Mesendoderm (in vitro differentiated cells): ENCODE results near the gene CDC42EP1.

Experiments
- DNase-seq: peaks from one replicate; pipeline ENCODE4 v3.0.0; 2013
- H2AK5ac ChIP-seq: 2 replicates; pipeline ENCODE4 v1.6.1; 2013; ENCODE audit warnings: low read length, inconsistent platforms
- H2BK120ac ChIP-seq: 2 replicates; pipeline ENCODE4 v1.6.1; 2013; ENCODE audit warnings: low read depth, mild to moderate bottlenecking, low read length, moderate library complexity, mixed read lengths
- H2BK15ac ChIP-seq: replicated peaks from 2 replicates; pipeline ENCODE4 v1.6.1; 2013; ENCODE audit warnings: low read depth, mild to moderate bottlenecking, moderate library complexity
- H2BK5ac ChIP-seq: 2 replicates; pipeline ENCODE4 v1.6.1; 2013; ENCODE audit warnings: low read length, inconsistent platforms
- H3K18ac ChIP-seq: 2 replicates; pipeline ENCODE4 v1.6.1; 2013; ENCODE audit warnings: mild to moderate bottlenecking, low read length, mixed read lengths
- H3K23ac ChIP-seq: one replicate; pipeline ENCODE4 v1.6.1; 2013; ENCODE audit warnings: low read length
- H3K27ac ChIP-seq: 2 replicates; pipeline ENCODE4 v1.5.1; 2013; ENCODE audit warnings: low read depth, mild to moderate bottlenecking, inconsistent platforms, low read length, moderate library complexity
- H3K27me3 ChIP-seq: 2 replicates; pipeline ENCODE4 v1.6.1; 2013; ENCODE audit warnings: low read length, control low read depth, mild to moderate bottlenecking, inconsistent platforms; ENCODE audit not compliant: insufficient read depth, poor library complexity
- H3K36me3 ChIP-seq: 2 replicates; pipeline ENCODE4 v1.6.1; 2013; ENCODE audit warnings: low read length, inconsistent platforms; ENCODE audit not compliant: control insufficient read depth, insufficient read depth
- H3K4ac ChIP-seq: one replicate; pipeline ENCODE4 v1.6.1; 2013; ENCODE audit warnings: low read depth, mild to moderate bottlenecking, low read length, moderate library complexity
- H3K4me1 ChIP-seq: 2 replicates; pipeline ENCODE4 v1.6.1; 2013; ENCODE audit warnings: low read depth, low read length, inconsistent platforms; ENCODE audit not compliant: control insufficient read depth
- H3K4me2 ChIP-seq: 2 replicates; pipeline ENCODE4 v1.6.1; 2013; ENCODE audit warnings: low read length
- H3K4me3 ChIP-seq: 2 replicates; pipeline ENCODE4 v1.5.1; 2013; ENCODE audit warnings: mild to moderate bottlenecking, low read length
- H3K56ac ChIP-seq: one replicate; pipeline ENCODE4 v1.6.1; 2013; ENCODE audit warnings: low read length
- H3K79me1 ChIP-seq: 2 replicates; pipeline ENCODE4 v1.6.1; 2013; ENCODE audit warnings: low read length, inconsistent platforms
- H3K79me2 ChIP-seq: 2 replicates; pipeline ENCODE4 v1.6.1; 2013; ENCODE audit warnings: mild to moderate bottlenecking, low read length; ENCODE audit not compliant: control insufficient read depth, insufficient read depth
- H3K9ac ChIP-seq: 2 replicates; pipeline ENCODE4 v1.6.1; 2013; ENCODE audit warnings: low read length, inconsistent platforms
- H4K5ac ChIP-seq: one replicate; pipeline ENCODE4 v1.6.1; 2013; ENCODE audit warnings: low read length
- H4K8ac ChIP-seq: one replicate; pipeline ENCODE4 v1.6.1; 2013; ENCODE audit warnings: low read depth, mild to moderate bottlenecking, control low read depth, low read length, moderate library complexity
- WGBS: extraction: QIAGEN DNeasy Blood & Tissue Kit; methylation state at CpG from one replicate; pipeline ENCODE4 v1.1.7; 2013; ENCODE audit warnings: low lambda C conversion rate, missing lambda C conversion rate; ENCODE audit not compliant: insufficient coverage; ENCODE audit errors: extremely low coverage; 5-methylcytosine and 5-hydroxymethylcytosine counted together

CDC42EP1 gene

GRCh38 chr22:37570661-37570976 is 10.3 kb downstream of the CDC42EP1 start:
- no peak overlapping the region for H2BK15ac ChIP-seq
- H3K79me1 ChIP-seq = peaks cover 6% of the 10 kb centered on the region
- peaks cover 3% of the 10 kb centered on the region for H3K79me2 ChIP-seq
- no peak overlapping the region for H3K4me3 ChIP-seq
- H2BK5ac ChIP-seq = peak overlapping the region; percentile 30
- no peak overlapping the region for H4K8ac ChIP-seq
- no peak overlapping the region for H4K5ac ChIP-seq
- H3K36me3 ChIP-seq = peaks cover 7% of the 10 kb centered on the region
- no peak overlapping the region for H2BK120ac ChIP-seq
- H2AK5ac ChIP-seq = no peak overlapping the region
- peak overlapping the region; percentile 75 for H3K56ac ChIP-seq
- WGBS = no CpG with 5 or more reads among the region's 4 CpGs
- peak overlapping the region; percentile 32 for H3K27ac ChIP-seq
- H3K4ac ChIP-seq = no peak overlapping the region
- H3K9ac ChIP-seq = peak overlapping the region; percentile 31
- no peak overlapping the region for H3K4me2 ChIP-seq
- H3K23ac ChIP-seq = no peak overlapping the region
- no peak for DNase-seq
- H3K27me3 ChIP-seq = no peaks in the 10 kb centered on the region
- H3K18ac ChIP-seq = no peak overlapping the region
- peaks cover 21% of the 10 kb centered on the region for H3K4me1 ChIP-seq

- Histone ChIP-seq H3K23ac (no peak overlapping the region), H3K4me3 (no peak overlapping the region), H3K4me2 (no peak overlapping the region), H3K56ac (no peak overlapping the region), H3K36me3 (peaks cover 7% of the 10 kb centered on the region), H4K5ac (no peak overlapping the region), H3K18ac (no peak overlapping the region), H3K4me1 (peaks cover 21% of the 10 kb centered on the region), H2BK120ac (no peak overlapping the region), H3K79me2 (no peaks in the 10 kb centered on the region), H2BK5ac (no peak overlapping the region), H3K9ac (no peak overlapping the region), H2BK15ac (no peak overlapping the region), H2AK5ac (no peak overlapping the region), H3K27ac (no peak overlapping the region), H4K8ac (no peak overlapping the region), H3K4ac (no peak overlapping the region), H3K79me1 (peaks cover 6% of the 10 kb centered on the region), H3K27me3 (no peaks in the 10 kb centered on the region)
- no CpG with 5 or more reads among the region's 16 CpGs for WGBS
- DNase-seq = peak; percentile 54
These were observed 11.1 kb downstream of the CDC42EP1 start for GRCh38 chr22:37571258-37571991.

- Histone ChIP-seq H3K9ac (no peak overlapping the region), H3K79me2 (no peaks in the 10 kb centered on the region), H3K4ac (no peak overlapping the region), H4K5ac (no peak overlapping the region), H3K27ac (no peak overlapping the region), H2BK5ac (no peak overlapping the region), H2BK15ac (no peak overlapping the region), H4K8ac (no peak overlapping the region), H3K79me1 (peaks cover 6% of the 10 kb centered on the region), H2AK5ac (no peak overlapping the region), H2BK120ac (no peak overlapping the region), H3K4me2 (no peak overlapping the region), H3K36me3 (peaks cover 7% of the 10 kb centered on the region), H3K27me3 (no peaks in the 10 kb centered on the region), H3K23ac (no peak overlapping the region), H3K18ac (no peak overlapping the region), H3K4me3 (no peak overlapping the region), H3K4me1 (peaks cover 21% of the 10 kb centered on the region), H3K56ac (no peak overlapping the region)
- DNase-seq = no peak
- no CpG with 5 or more reads among the region's 8 CpGs for WGBS
These were observed 11.7 kb downstream of the CDC42EP1 start for GRCh38 chr22:37571992-37572373.

DNA sequence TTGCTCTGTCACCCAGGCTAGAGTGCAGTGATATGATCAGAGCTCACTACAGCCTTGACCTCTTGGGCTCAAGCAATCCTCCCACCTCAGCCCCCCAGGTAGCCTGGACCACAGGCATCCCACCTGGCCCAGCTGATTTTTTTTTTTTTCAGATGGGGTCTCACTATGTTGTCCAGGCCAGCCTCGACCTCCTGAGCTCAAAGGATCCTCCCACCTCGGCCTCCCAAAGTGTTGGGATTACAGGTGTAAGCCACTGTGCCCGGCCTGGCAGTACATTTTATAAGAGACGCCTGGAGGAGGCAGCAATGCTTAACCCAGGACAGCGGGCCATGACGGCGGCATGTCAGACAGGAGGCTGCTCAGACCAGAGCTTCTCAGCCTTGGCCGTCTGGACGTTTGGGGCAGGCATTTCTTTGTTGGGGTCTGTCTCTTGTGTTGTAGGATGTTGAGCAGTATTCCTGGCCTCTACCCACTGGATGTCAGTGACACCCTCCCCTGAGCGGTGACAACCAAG is 15.3 kb downstream of the CDC42EP1 start:
- H2AK5ac ChIP-seq = no peak overlapping the region
- H3K36me3 ChIP-seq = no peaks in the 10 kb centered on the region
- no peak overlapping the region for H3K4ac ChIP-seq
- H3K18ac ChIP-seq = no peak overlapping the region
- no peaks in the 10 kb centered on the region for H3K79me1 ChIP-seq
- H3K9ac ChIP-seq = no peak overlapping the region
- peaks cover 2% of the 10 kb centered on the region for H3K4me1 ChIP-seq
- H2BK120ac ChIP-seq = no peak overlapping the region
- H2BK15ac ChIP-seq = no peak overlapping the region
- no peak overlapping the region for H4K5ac ChIP-seq
- H2BK5ac ChIP-seq = no peak overlapping the region
- H3K4me2 ChIP-seq = no peak overlapping the region
- no peak for DNase-seq
- no peak overlapping the region for H3K4me3 ChIP-seq
- H4K8ac ChIP-seq = no peak overlapping the region
- no peak overlapping the region for H3K27ac ChIP-seq
- WGBS = no CpG with 5 or more reads among the region's 10 CpGs
- no peaks in the 10 kb centered on the region for H3K79me2 ChIP-seq
- H3K56ac ChIP-seq = no peak overlapping the region
- H3K27me3 ChIP-seq = no peaks in the 10 kb centered on the region
- no peak overlapping the region for H3K23ac ChIP-seq

- Histone ChIP-seq H3K23ac (no peak overlapping the region), H2BK120ac (no peak overlapping the region), H3K4me3 (no peak overlapping the region), H3K27me3 (no peaks in the 10 kb centered on the region), H3K4me1 (no peaks in the 10 kb centered on the region), H3K4ac (no peak overlapping the region), H3K18ac (no peak overlapping the region), H3K36me3 (no peaks in the 10 kb centered on the region), H4K8ac (no peak overlapping the region), H3K27ac (no peak overlapping the region), H2BK5ac (no peak overlapping the region), H3K79me2 (no peaks in the 10 kb centered on the region), H3K4me2 (no peak overlapping the region), H4K5ac (no peak overlapping the region), H3K79me1 (no peaks in the 10 kb centered on the region), H3K9ac (no peak overlapping the region), H2BK15ac (no peak overlapping the region), H2AK5ac (no peak overlapping the region), H3K56ac (no peak overlapping the region)
- WGBS = no CpG with 5 or more reads among the region's 5 CpGs
- DNase-seq = no peak
These were observed 17.7 kb downstream of the CDC42EP1 start for GRCh38 chr22:37578002-37578401.

GRCh38 chr22:37581504-37581903 is 21.2 kb downstream of the CDC42EP1 start:
- no peak overlapping the region for H3K9ac ChIP-seq
- no peak overlapping the region for H2BK120ac ChIP-seq
- no peak overlapping the region for H4K8ac ChIP-seq
- no peak overlapping the region for H3K56ac ChIP-seq
- H2BK5ac ChIP-seq = no peak overlapping the region
- no peak overlapping the region for H3K4me3 ChIP-seq
- H2BK15ac ChIP-seq = no peak overlapping the region
- WGBS = no CpG with 5 or more reads among the region's 9 CpGs
- no peaks in the 10 kb centered on the region for H3K4me1 ChIP-seq
- no peak overlapping the region for H3K18ac ChIP-seq
- H3K27ac ChIP-seq = no peak overlapping the region
- no peaks in the 10 kb centered on the region for H3K36me3 ChIP-seq
- no peaks in the 10 kb centered on the region for H3K79me1 ChIP-seq
- no peak overlapping the region for H4K5ac ChIP-seq
- H3K23ac ChIP-seq = no peak overlapping the region
- no peaks in the 10 kb centered on the region for H3K79me2 ChIP-seq
- no peak overlapping the region for H2AK5ac ChIP-seq
- H3K4me2 ChIP-seq = no peak overlapping the region
- no peak overlapping the region for H3K4ac ChIP-seq
- DNase-seq = no peak
- no peaks in the 10 kb centered on the region for H3K27me3 ChIP-seq
